22Rv1 (cell line): Measurements from ENCODE around the gene ABCB10.
A peak's percentile ranks its signal among the peaks of the same experiment; 100 is the strongest.

Source experiments
- H3K27ac ChIP-seq: fragments of 450-650 bp; 2 replicates; pipeline ENCODE4 v1.5.1; 2017
- CTCF ChIP-seq: fragments of 450-650 bp; IDR thresholded peaks from 2 replicates; pipeline ENCODE4 v1.5.1; 2017; ENCODE audit warnings: mild to moderate bottlenecking
- ZFX ChIP-seq: fragments of 450-650 bp; IDR thresholded peaks from 2 replicates; pipeline ENCODE4 v1.6.1; 2017; ENCODE audit warnings: antibody characterized with exemption, borderline replicate concordance

ABCB10 gene

DNA sequence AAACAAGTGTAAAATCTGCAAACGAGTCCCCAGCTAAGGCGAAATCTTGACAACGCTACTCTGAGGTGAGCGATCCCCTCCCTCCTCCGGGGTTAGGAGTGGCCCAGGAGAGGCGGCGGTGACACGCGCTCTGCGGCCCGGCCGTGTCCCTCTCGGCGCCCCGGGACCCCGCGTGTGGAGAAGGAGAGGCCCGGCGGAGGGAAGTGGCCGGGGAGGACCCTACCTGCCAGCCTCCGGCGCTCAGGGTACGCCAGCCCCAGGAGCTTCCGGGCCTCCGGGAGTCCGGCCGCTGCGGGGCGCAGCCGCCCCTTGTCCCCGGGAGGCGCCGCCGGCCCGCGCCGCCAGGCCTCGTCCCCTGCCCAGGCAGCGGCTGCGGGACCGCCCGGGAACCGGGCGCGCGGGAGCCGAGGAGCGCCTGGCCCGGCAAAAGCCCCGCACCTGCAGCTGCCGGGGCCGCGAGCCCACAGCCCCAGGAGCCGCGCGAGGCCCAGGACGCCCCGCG, 543 bp downstream of the ABCB10 start:
- TF ChIP-seq ZFX (no peak), CTCF (no peak)
- H3K27ac ChIP-seq: peak overlapping the region; percentile 82

DNA sequence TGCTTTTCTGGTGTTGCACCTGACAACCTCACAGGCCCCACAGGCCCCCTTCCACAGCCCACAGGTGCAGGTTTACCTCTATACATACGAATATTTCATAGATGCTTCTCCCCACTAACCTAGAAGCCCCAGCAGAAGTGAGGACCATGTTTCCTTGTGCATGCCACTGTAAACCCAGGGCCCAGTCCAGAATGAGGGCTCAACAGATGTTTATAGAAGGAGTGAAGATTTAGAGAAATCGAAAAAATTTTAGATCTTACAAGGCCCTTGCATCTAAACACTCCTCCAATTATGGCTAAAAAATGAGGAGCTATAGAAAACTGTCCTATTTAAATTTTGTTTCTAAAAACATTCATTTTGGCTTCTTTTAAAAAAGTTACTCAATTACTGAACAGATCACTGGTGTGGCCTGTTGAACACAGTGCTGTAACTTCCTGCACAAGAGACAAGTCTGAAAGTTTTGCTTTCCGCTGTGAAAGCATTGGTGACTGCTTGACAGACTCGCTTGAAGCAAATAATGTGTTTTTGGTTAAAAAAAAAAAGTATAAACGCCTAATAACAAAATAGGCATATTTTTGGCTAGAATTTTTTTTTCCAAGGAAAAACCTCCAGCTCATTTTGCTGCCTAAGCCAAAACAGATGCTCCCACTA, 1.2 kb downstream of the ABCB10 start:
- TF ChIP-seq ZFX (no peak), CTCF (no peak)
- H3K27ac ChIP-seq: no peak overlapping the region

DNA sequence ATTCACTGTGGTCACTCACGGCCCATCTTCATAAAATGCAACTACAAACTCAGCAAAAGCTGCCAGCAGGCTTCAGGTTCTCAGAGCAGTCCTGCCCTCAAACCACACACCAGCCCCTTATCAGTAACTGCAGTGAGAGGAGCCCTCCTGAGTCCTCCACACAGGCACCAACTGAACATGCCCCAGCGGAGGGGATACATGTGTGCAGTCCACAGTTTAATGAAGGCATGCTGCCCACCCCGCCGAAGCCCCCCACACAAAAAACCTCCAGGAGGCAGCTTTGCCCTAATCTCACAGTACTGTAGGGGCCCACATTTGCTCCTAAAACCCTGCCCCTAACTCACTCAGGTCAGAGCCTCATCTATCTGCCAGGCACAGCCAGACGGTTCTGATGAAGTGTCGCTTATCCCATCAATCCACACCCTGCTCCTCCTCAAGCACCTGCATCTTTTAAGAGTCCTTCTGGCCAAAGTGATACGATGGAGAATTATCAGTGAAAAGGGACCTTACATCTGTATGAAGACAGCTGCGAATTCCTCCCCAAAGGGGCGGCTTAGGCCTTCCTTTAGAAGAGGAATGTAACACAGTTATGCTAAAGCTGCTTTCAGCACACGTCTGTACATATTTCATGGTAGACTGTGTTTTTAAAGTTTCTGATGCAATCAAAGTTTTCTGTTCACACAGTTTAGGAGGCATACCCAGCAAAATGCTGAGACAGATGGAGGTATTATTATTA, 3.5 kb downstream of the ABCB10 start:
- TF ChIP-seq ZFX (no peak), CTCF (no peak)

GRCh38 chr1:229553621-229554130, 4.8 kb downstream of the ABCB10 start:
- H3K27ac ChIP-seq: no peak overlapping the region
- TF ChIP-seq CTCF: no peak
- no peak for TF ChIP-seq ZFX

More for the DNA sequence above, 3.5 kb downstream of the ABCB10 start:
- no peak overlapping the region for H3K27ac ChIP-seq

GRCh38 chr1:229552732-229553131, 5.8 kb downstream of the ABCB10 start:
- H3K27ac ChIP-seq: no peak overlapping the region
- TF ChIP-seq ZFX (no peak), CTCF (no peak)

- H3K27ac ChIP-seq: 0 out of 2 replicates have a peak overlapping the region, but pooled peaks have one; percentile 7
- TF ChIP-seq ZFX: no peak
- TF ChIP-seq CTCF: no peak
Measured at GRCh38 chr1:229550812-229551567, 7.5 kb downstream of the ABCB10 start.
